Liver (tissue), 10 donors: ENCODE results near the gene ANKS3. TPM values are rescaled to one million over a fixed set of nuclear protein-coding genes. Genes with fewer than 3 reads are reported as not detected.

Experiments
- DNase-seq: peaks from one replicate; pipeline ENCODE4 v3.0.0-alpha.2; 2017; ENCODE audit warnings: low spot score
- H3K27ac ChIP-seq, 2 donors: one replicate each; pipeline ENCODE4 v1.7.0; 2013; ENCODE audit warnings: inconsistent platforms in 2 of 2, low read length in 2 of 2, control low read depth in 1 of 2, low read depth in 1 of 2, mild to moderate bottlenecking in 1 of 2
- H3K27me3 ChIP-seq, 4 donors: one replicate each; pipeline versions ENCODE4 v1.6.1 to v1.7.0; 2013; ENCODE audit warnings: low read length in 3 of 4, inconsistent platforms in 1 of 4, mild to moderate bottlenecking in 1 of 4, moderate library complexity in 1 of 4; ENCODE audit not compliant: control insufficient read depth in 4 of 4, insufficient read depth in 4 of 4
- H3K36me3 ChIP-seq, 4 donors: one replicate each; pipeline versions ENCODE4 v1.6.1 to v1.7.0; 2013; ENCODE audit warnings: low read length in 3 of 4, mild to moderate bottlenecking in 3 of 4, low read depth in 1 of 4, moderate library complexity in 1 of 4; ENCODE audit not compliant: control insufficient read depth in 4 of 4, insufficient read depth in 3 of 4
- H3K4me1 ChIP-seq, 4 donors: one replicate each; pipeline versions ENCODE4 v1.6.1 to v1.7.0; 2013; ENCODE audit warnings: low read length in 3 of 4, mild to moderate bottlenecking in 3 of 4, moderate library complexity in 1 of 4; ENCODE audit not compliant: control insufficient read depth in 4 of 4, insufficient read depth in 4 of 4
- H3K4me3 ChIP-seq, 3 donors: one replicate each; pipeline versions ENCODE4 v1.6.1 to v1.7.0; 2013; ENCODE audit warnings: low read length in 3 of 3, control low read depth in 1 of 3, low read depth in 1 of 3, mild to moderate bottlenecking in 1 of 3
- H3K9ac ChIP-seq, 2 donors: one replicate each; pipeline ENCODE4 v1.7.0; 2013; ENCODE audit warnings: low read length in 2 of 2, mild to moderate bottlenecking in 2 of 2, moderate library complexity in 2 of 2, control low read depth in 1 of 2, low read depth in 1 of 2
- H3K9me3 ChIP-seq, 4 donors: one replicate each; pipeline versions ENCODE4 v1.6.1 to v1.7.0; 2013; ENCODE audit warnings: low read length in 3 of 4; ENCODE audit not compliant: control insufficient read depth in 4 of 4
- EGR1 ChIP-seq, 2 donors: IDR thresholded peaks; 2 replicates each; pipeline ENCODE4 v1.6.1; 2016 to 2018; ENCODE audit warnings: antibody characterized with exemption in 2 of 2, low read depth in 2 of 2
- FOXA2 ChIP-seq: IDR thresholded peaks from 2 replicates; pipeline ENCODE4 v1.6.1; 2016; ENCODE audit warnings: antibody characterized with exemption
- GABPA ChIP-seq, 2 donors: IDR thresholded peaks in 1 of 2; conservative IDR thresholded peaks in 1 of 2; 2 replicates each; pipeline ENCODE4 v1.6.1; 2016; ENCODE audit warnings: antibody characterized with exemption in 2 of 2, mild to moderate bottlenecking in 1 of 2, moderate library complexity in 1 of 2
- HNF4A ChIP-seq, 2 donors: conservative IDR thresholded peaks; 2 replicates each; pipeline ENCODE4 v1.6.1; 2016; ENCODE audit warnings: antibody characterized with exemption in 2 of 2, mild to moderate bottlenecking in 2 of 2
- HNF4G ChIP-seq: IDR thresholded peaks from 2 replicates; pipeline ENCODE4 v1.6.1; 2016; ENCODE audit warnings: antibody characterized with exemption
- JUND ChIP-seq, 2 donors: IDR thresholded peaks; 2 replicates each; pipeline ENCODE4 v1.6.1; 2016; ENCODE audit warnings: antibody characterized with exemption in 2 of 2
- MAX ChIP-seq: IDR thresholded peaks from 2 replicates; pipeline ENCODE4 v1.6.1; 2016; ENCODE audit warnings: antibody characterized with exemption
- NR2F2 ChIP-seq: IDR thresholded peaks from 2 replicates; pipeline ENCODE4 v1.6.1; 2016; ENCODE audit warnings: antibody characterized with exemption
- RAD21 ChIP-seq, 2 donors: IDR thresholded peaks; 2 replicates each; pipeline ENCODE4 v1.6.1; 2016; ENCODE audit warnings: antibody characterized with exemption in 2 of 2, mild to moderate bottlenecking in 2 of 2
- RXRA ChIP-seq, 2 donors: IDR thresholded peaks; 2 replicates each; pipeline ENCODE4 v1.6.1; 2017 to 2018; ENCODE audit warnings: antibody characterized with exemption in 2 of 2, mild to moderate bottlenecking in 1 of 2
- SP1 ChIP-seq: IDR thresholded peaks from 2 replicates; pipeline ENCODE4 v1.6.1; 2018; ENCODE audit warnings: antibody characterized with exemption, mild to moderate bottlenecking
- TAF1 ChIP-seq: conservative IDR thresholded peaks from 2 replicates; pipeline ENCODE4 v1.6.1; 2016; ENCODE audit warnings: antibody characterized with exemption, mild to moderate bottlenecking
- YY1 ChIP-seq: IDR thresholded peaks from 2 replicates; pipeline ENCODE4 v1.6.1; 2016; ENCODE audit warnings: antibody characterized with exemption, mild to moderate bottlenecking
- ZBTB33 ChIP-seq: IDR thresholded peaks from 2 replicates; pipeline ENCODE4 v1.6.1; 2016; ENCODE audit warnings: antibody characterized with exemption
- WGBS: extraction: QIAGEN DNeasy Blood & Tissue Kit; methylation state at CpG from one replicate; pipeline ENCODE4 v1.1.7; 2013; 5-methylcytosine and 5-hydroxymethylcytosine counted together
- polyA plus RNA-seq, 2 donors: library from polyadenylated mRNA; stranded (reverse) in 1 of 2; unstranded in 1 of 2; fragments of 200-250 nt in 1 of 2; fragments of >200 nt in 1 of 2; fragmentation: Nextera tagmentation in 1 of 2; extraction: Ambion mirVana in 1 of 2; gene quantifications; one replicate each; pipeline versions ENCODE4 v1.2.1 to v1.2.3, GENCODE V29; 2013 to 2015
- small RNA-seq: library from RNA; depleted of rRNA; stranded (forward); fragments of <200 nt; gene quantifications from one replicate; pipeline ENCODE3, GENCODE V24; 2014
- total RNA-seq, 2 donors: library from RNA; depleted of rRNA; stranded (reverse); fragments of >200 nt; gene quantifications; one replicate each; pipeline ENCODE4 v1.2.3, GENCODE V29; 2014
- TF ChIP-seq, protein P1 (sequence below): fragments of 150-350 bp; IDR thresholded peaks from 2 replicates; pipeline ENCODE4 v1.5.1; 2017; ENCODE audit warnings: improper control_type of control experiment, low read depth, low read length; ENCODE audit not compliant: missing input control
- TF ChIP-seq, protein P2 (sequence below): IDR thresholded peaks from 2 replicates; pipeline ENCODE4 v1.6.1; 2016; ENCODE audit warnings: antibody characterized with exemption
- TF ChIP-seq, protein P3 (sequence below): IDR thresholded peaks from 2 replicates; pipeline ENCODE4 v1.6.1; 2016; ENCODE audit warnings: antibody characterized with exemption, mild to moderate bottlenecking
- donor health status: healthy.
- donor health status: healthy.
- donor health status: healthy.
- donor health status: healthy.
- donor health status: healthy.

Gene ANKS3
- total and polyA plus RNA-seq, 4 donors = 4.0 to 14.0 (median 4.7) TPM

DNA sequence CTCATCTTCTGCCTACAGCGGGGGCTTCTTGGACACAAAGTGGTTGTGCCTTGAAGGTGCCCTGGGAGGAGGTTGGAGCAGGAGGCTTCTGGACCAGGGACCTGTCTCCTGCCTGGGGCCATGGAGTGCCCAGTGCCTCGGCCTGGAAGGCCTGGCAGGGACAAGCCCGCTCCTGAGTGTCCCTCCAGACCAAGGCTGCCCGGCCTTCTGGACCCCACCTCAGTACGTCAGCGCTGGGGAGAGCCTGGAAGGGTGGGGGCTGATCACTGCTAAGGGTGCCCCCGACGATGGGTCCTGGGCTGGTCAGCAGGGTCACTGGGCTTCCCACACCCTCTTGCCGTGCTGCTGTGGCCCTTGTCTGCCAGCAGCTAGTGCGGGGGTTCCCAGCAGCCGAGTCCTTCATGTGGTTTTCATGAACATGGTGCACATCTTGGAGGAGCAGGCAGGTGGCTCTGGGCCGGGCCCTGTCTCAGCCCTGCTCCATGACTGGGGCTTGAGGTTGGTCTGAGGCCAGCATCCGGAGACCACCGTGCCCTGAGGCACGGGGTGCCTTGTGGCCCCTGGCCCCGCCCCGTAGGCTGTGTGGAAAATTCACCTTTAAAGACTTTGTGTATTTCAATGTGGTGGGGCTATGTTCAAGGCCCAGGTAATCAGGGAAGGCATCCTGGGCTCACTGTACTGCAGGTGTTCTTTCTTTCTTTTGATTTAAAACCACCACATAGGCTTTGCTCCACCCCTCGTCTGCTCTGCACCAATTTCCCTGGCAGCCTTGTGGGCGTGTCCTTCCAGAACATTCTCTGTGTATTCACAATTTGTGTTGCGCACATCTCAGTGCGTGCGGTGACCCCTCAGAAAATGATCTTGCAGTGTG lies 87.1 kb downstream of the ANKS3 start:
- Histone ChIP-seq H3K27ac (no peak overlapping the region), H3K36me3 (peaks cover 0 to 5% (median 2%) of the 10 kb centered on the region in 4 donors), H3K9me3 (no peaks in the 10 kb centered on the region), H3K9ac (no peak overlapping the region), H3K4me1 (peaks cover 1 to 5% (median 2%) of the 10 kb centered on the region in 4 donors), H3K4me3 (no peak overlapping the region), H3K27me3 (no peaks in the 10 kb centered on the region)
- TF ChIP-seq, protein P1, sequence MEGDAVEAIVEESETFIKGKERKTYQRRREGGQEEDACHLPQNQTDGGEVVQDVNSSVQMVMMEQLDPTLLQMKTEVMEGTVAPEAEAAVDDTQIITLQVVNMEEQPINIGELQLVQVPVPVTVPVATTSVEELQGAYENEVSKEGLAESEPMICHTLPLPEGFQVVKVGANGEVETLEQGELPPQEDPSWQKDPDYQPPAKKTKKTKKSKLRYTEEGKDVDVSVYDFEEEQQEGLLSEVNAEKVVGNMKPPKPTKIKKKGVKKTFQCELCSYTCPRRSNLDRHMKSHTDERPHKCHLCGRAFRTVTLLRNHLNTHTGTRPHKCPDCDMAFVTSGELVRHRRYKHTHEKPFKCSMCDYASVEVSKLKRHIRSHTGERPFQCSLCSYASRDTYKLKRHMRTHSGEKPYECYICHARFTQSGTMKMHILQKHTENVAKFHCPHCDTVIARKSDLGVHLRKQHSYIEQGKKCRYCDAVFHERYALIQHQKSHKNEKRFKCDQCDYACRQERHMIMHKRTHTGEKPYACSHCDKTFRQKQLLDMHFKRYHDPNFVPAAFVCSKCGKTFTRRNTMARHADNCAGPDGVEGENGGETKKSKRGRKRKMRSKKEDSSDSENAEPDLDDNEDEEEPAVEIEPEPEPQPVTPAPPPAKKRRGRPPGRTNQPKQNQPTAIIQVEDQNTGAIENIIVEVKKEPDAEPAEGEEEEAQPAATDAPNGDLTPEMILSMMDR = no peak
- TF ChIP-seq HNF4A (conservative IDR thresholded peaks at IDR 0.05) (no peak), GABPA (IDR thresholded peaks at IDR 0.05 in 1 of 2, conservative IDR thresholded peaks at IDR 0.05 in 1 of 2) (no peak), RAD21 (IDR thresholded peaks at IDR 0.05) (no peak), FOXA2 (no peak), RXRA (IDR thresholded peaks at IDR 0.05) (no peak), YY1 (no peak), NR2F2 (no peak), HNF4G (no peak), ZBTB33 (no peak), EGR1 (IDR thresholded peaks at IDR 0.05; ENCODE audit: low read depth in 2 of 2) (no peak), TAF1 (no peak), SP1 (no peak), JUND (IDR thresholded peaks at IDR 0.05) (no peak), MAX (no peak)
- TF ChIP-seq, protein P2, sequence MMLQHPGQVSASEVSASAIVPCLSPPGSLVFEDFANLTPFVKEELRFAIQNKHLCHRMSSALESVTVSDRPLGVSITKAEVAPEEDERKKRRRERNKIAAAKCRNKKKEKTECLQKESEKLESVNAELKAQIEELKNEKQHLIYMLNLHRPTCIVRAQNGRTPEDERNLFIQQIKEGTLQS = no peak
- TF ChIP-seq, protein P3, sequence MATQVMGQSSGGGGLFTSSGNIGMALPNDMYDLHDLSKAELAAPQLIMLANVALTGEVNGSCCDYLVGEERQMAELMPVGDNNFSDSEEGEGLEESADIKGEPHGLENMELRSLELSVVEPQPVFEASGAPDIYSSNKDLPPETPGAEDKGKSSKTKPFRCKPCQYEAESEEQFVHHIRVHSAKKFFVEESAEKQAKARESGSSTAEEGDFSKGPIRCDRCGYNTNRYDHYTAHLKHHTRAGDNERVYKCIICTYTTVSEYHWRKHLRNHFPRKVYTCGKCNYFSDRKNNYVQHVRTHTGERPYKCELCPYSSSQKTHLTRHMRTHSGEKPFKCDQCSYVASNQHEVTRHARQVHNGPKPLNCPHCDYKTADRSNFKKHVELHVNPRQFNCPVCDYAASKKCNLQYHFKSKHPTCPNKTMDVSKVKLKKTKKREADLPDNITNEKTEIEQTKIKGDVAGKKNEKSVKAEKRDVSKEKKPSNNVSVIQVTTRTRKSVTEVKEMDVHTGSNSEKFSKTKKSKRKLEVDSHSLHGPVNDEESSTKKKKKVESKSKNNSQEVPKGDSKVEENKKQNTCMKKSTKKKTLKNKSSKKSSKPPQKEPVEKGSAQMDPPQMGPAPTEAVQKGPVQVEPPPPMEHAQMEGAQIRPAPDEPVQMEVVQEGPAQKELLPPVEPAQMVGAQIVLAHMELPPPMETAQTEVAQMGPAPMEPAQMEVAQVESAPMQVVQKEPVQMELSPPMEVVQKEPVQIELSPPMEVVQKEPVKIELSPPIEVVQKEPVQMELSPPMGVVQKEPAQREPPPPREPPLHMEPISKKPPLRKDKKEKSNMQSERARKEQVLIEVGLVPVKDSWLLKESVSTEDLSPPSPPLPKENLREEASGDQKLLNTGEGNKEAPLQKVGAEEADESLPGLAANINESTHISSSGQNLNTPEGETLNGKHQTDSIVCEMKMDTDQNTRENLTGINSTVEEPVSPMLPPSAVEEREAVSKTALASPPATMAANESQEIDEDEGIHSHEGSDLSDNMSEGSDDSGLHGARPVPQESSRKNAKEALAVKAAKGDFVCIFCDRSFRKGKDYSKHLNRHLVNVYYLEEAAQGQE = no peak
- 96% methylated on average over 22 of the region's 22 CpGs for WGBS
- DNase-seq = no peak

Small RNA genes within 50 kb of the gene (small RNA-seq; reads per million reads assigned to genes)
- gene MIR6769A (not detected), gene RF00017 (not detected)

Other genes starting within 250 kb of the ANKS3 start
- gene CDIP1, start 195.5 kb downstream of the ANKS3 start, total RNA-seq = 1 to 10 TPM; 4.4 to 8.4 TPM
- gene CDIP1, start 195.5 kb downstream of the ANKS3 start, polyA plus RNA-seq = 10 to 100 TPM; 15.7 to 18.6 TPM
- gene C16orf96, start 177.9 kb downstream of the ANKS3 start, total RNA-seq = under 1 TPM; 0.09 to 0.25 TPM
- under 1 TPM; 0.06 to 0.07 TPM for gene C16orf96, start 177.9 kb downstream of the ANKS3 start, polyA plus RNA-seq
- gene UBALD1, start 119.4 kb downstream of the ANKS3 start, total RNA-seq = 1 to 10 TPM; 4.5 to 6.9 TPM
- 10 to 100 TPM in 1 of 2 donors, 1 to 10 TPM in 1; 8.2 to 22.4 TPM for gene UBALD1, start 119.4 kb downstream of the ANKS3 start, polyA plus RNA-seq
- gene MGRN1, start 109.4 kb downstream of the ANKS3 start, total RNA-seq = 10 to 100 TPM; 15.9 to 35.7 TPM
- gene MGRN1, start 109.4 kb downstream of the ANKS3 start, polyA plus RNA-seq = 10 to 100 TPM; 21.9 to 29.9 TPM
- gene NUDT16L1, start 40.7 kb downstream of the ANKS3 start, total RNA-seq = 10 to 100 TPM; 22.4 to 40.3 TPM
- 10 to 100 TPM; 32.3 to 43.4 TPM for gene NUDT16L1, start 40.7 kb downstream of the ANKS3 start, polyA plus RNA-seq
- gene DNAAF8, start 266 bp upstream of the ANKS3 start, total RNA-seq = under 1 TPM; 0.42 to 0.70 TPM
- under 1 TPM; 0.33 to 0.75 TPM for gene DNAAF8, start 266 bp upstream of the ANKS3 start, polyA plus RNA-seq
- 1 to 10 TPM; 5.9 to 7.4 TPM for gene ZNF500, start 32.9 kb upstream of the ANKS3 start, total RNA-seq
- gene ZNF500, start 32.9 kb upstream of the ANKS3 start, polyA plus RNA-seq = 1 to 10 TPM; 3.0 to 4.0 TPM
- gene SEPTIN12, start 54.1 kb upstream of the ANKS3 start, total RNA-seq = not detected
- gene SEPTIN12, start 54.1 kb upstream of the ANKS3 start, polyA plus RNA-seq = not detected
- 1 to 10 TPM in 1 of 2 donors, not detected in 1; 1.2 TPM for gene SMIM22, start 61.1 kb upstream of the ANKS3 start, total RNA-seq
- gene SMIM22, start 61.1 kb upstream of the ANKS3 start, polyA plus RNA-seq = under 1 TPM; 0.49 to 0.72 TPM
- gene ROGDI, start 68.4 kb upstream of the ANKS3 start, total RNA-seq = 10 to 100 TPM; 14.0 to 28.1 TPM
- gene ROGDI, start 68.4 kb upstream of the ANKS3 start, polyA plus RNA-seq = 10 to 100 TPM; 16.1 to 18.6 TPM
- gene GLYR1, start 113.0 kb upstream of the ANKS3 start, total RNA-seq = 10 to 100 TPM; 43.7 to 50.2 TPM
- gene GLYR1, start 113.0 kb upstream of the ANKS3 start, polyA plus RNA-seq = 10 to 100 TPM; 18.1 to 37.4 TPM
- 10 to 100 TPM; 19.1 to 19.7 TPM for gene UBN1, start 113.2 kb upstream of the ANKS3 start, total RNA-seq
- 1 to 10 TPM; 7.3 to 9.3 TPM for gene UBN1, start 113.2 kb upstream of the ANKS3 start, polyA plus RNA-seq
- 10 to 100 TPM in 1 of 2 donors, 1 to 10 TPM in 1; 2.1 to 26.0 TPM for gene PPL, start 202.9 kb upstream of the ANKS3 start, total RNA-seq
- gene PPL, start 202.9 kb upstream of the ANKS3 start, polyA plus RNA-seq = 1 to 10 TPM; 5.4 to 6.8 TPM
- under 1 TPM; 0.17 to 0.65 TPM for gene SEC14L5, start 224.1 kb upstream of the ANKS3 start, total RNA-seq
- gene SEC14L5, start 224.1 kb upstream of the ANKS3 start, polyA plus RNA-seq = under 1 TPM; 0.03 to 0.07 TPM